Mesendoderm (in vitro differentiated cells): Measurements from ENCODE around the gene TRPC4AP.

ENCODE experiments used
- DNase-seq: peaks from one replicate; pipeline ENCODE4 v3.0.0; 2013
- H2AK5ac ChIP-seq: 2 replicates; pipeline ENCODE4 v1.6.1; 2013; ENCODE audit warnings: low read length, inconsistent platforms
- H2BK120ac ChIP-seq: 2 replicates; pipeline ENCODE4 v1.6.1; 2013; ENCODE audit warnings: low read depth, mild to moderate bottlenecking, low read length, moderate library complexity, mixed read lengths
- H2BK15ac ChIP-seq: replicated peaks from 2 replicates; pipeline ENCODE4 v1.6.1; 2013; ENCODE audit warnings: low read depth, mild to moderate bottlenecking, moderate library complexity
- H2BK5ac ChIP-seq: 2 replicates; pipeline ENCODE4 v1.6.1; 2013; ENCODE audit warnings: low read length, inconsistent platforms
- H3K18ac ChIP-seq: 2 replicates; pipeline ENCODE4 v1.6.1; 2013; ENCODE audit warnings: mild to moderate bottlenecking, low read length, mixed read lengths
- H3K23ac ChIP-seq: one replicate; pipeline ENCODE4 v1.6.1; 2013; ENCODE audit warnings: low read length
- H3K27ac ChIP-seq: 2 replicates; pipeline ENCODE4 v1.5.1; 2013; ENCODE audit warnings: low read depth, mild to moderate bottlenecking, inconsistent platforms, low read length, moderate library complexity
- H3K27me3 ChIP-seq: 2 replicates; pipeline ENCODE4 v1.6.1; 2013; ENCODE audit warnings: low read length, control low read depth, mild to moderate bottlenecking, inconsistent platforms; ENCODE audit not compliant: insufficient read depth, poor library complexity
- H3K36me3 ChIP-seq: 2 replicates; pipeline ENCODE4 v1.6.1; 2013; ENCODE audit warnings: low read length, inconsistent platforms; ENCODE audit not compliant: control insufficient read depth, insufficient read depth
- H3K4ac ChIP-seq: one replicate; pipeline ENCODE4 v1.6.1; 2013; ENCODE audit warnings: low read depth, mild to moderate bottlenecking, low read length, moderate library complexity
- H3K4me1 ChIP-seq: 2 replicates; pipeline ENCODE4 v1.6.1; 2013; ENCODE audit warnings: low read depth, low read length, inconsistent platforms; ENCODE audit not compliant: control insufficient read depth
- H3K4me2 ChIP-seq: 2 replicates; pipeline ENCODE4 v1.6.1; 2013; ENCODE audit warnings: low read length
- H3K4me3 ChIP-seq: 2 replicates; pipeline ENCODE4 v1.5.1; 2013; ENCODE audit warnings: mild to moderate bottlenecking, low read length
- H3K56ac ChIP-seq: one replicate; pipeline ENCODE4 v1.6.1; 2013; ENCODE audit warnings: low read length
- H3K79me1 ChIP-seq: 2 replicates; pipeline ENCODE4 v1.6.1; 2013; ENCODE audit warnings: low read length, inconsistent platforms
- H3K79me2 ChIP-seq: 2 replicates; pipeline ENCODE4 v1.6.1; 2013; ENCODE audit warnings: mild to moderate bottlenecking, low read length; ENCODE audit not compliant: control insufficient read depth, insufficient read depth
- H3K9ac ChIP-seq: 2 replicates; pipeline ENCODE4 v1.6.1; 2013; ENCODE audit warnings: low read length, inconsistent platforms
- H4K5ac ChIP-seq: one replicate; pipeline ENCODE4 v1.6.1; 2013; ENCODE audit warnings: low read length
- H4K8ac ChIP-seq: one replicate; pipeline ENCODE4 v1.6.1; 2013; ENCODE audit warnings: low read depth, mild to moderate bottlenecking, control low read depth, low read length, moderate library complexity
- WGBS: extraction: QIAGEN DNeasy Blood & Tissue Kit; methylation state at CpG from one replicate; pipeline ENCODE4 v1.1.7; 2013; ENCODE audit warnings: low lambda C conversion rate, missing lambda C conversion rate; ENCODE audit not compliant: insufficient coverage; ENCODE audit errors: extremely low coverage; 5-methylcytosine and 5-hydroxymethylcytosine counted together

Gene TRPC4AP

DNA sequence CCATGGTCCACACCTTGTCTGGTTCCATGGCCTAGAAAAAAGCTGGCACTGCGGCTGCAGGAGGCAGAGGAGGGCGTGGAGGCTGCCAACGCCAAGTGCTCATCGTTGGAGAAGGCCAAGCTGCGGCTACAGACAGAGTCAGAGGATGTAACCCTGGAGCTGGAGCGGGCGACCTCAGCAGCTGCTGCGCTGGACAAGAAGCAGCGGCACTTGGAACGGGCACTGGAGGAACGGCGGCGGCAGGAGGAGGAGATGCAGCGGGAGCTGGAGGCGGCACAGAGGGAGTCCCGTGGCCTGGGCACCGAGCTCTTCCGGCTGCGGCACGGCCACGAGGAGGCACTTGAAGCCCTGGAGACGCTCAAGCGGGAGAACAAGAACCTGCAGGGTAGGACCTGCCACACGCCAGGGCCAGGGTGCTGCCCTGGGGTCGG, 93.6 kb downstream of the TRPC4AP start:
- Histone ChIP-seq H3K4ac (no peak overlapping the region), H3K4me2 (no peak overlapping the region), H3K56ac (no peak overlapping the region), H3K9ac (no peak overlapping the region), H4K5ac (no peak overlapping the region), H2AK5ac (no peak overlapping the region), H3K4me3 (no peak overlapping the region), H2BK15ac (no peak overlapping the region), H3K4me1 (no peaks in the 10 kb centered on the region), H3K36me3 (peaks cover 8% of the 10 kb centered on the region), H3K23ac (no peak overlapping the region), H2BK120ac (no peak overlapping the region), H3K79me1 (no peaks in the 10 kb centered on the region), H3K27ac (no peak overlapping the region), H3K18ac (no peak overlapping the region), H4K8ac (no peak overlapping the region), H2BK5ac (no peak overlapping the region), H3K79me2 (no peaks in the 10 kb centered on the region), H3K27me3 (no peaks in the 10 kb centered on the region)
- no peak for DNase-seq
- no CpG with 5 or more reads among the region's 25 CpGs for WGBS

DNA sequence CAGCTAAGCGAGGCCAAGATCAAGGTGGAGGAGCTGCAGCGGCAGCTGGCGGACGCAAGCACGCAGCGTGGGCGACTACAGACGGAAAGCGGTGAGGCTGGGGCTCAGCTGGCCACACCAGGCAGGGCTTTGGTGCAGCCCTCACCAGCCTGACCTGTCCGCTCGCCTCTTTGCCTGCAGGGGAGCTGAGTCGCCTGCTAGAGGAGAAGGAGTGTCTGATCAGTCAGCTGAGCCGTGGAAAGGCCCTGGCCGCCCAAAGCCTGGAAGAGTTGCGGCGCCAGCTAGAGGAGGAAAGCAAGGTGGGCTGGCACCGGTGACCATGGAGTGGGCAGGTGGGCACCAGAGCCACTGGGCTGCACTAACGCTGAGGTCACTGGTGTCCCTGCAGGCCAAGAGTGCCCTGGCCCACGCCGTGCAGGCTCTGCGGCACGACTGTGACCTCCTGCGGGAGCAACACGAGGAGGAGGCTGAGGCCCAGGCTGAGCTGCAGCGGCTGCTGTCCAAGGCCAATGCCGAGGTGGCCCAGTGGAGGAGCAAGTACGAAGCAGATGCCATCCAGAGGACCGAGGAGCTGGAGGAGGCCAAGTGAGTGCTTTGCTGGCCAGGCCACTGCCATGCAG, 94.2 kb downstream of the TRPC4AP start:
- Histone ChIP-seq H3K4me2 (no peak overlapping the region), H2BK15ac (no peak overlapping the region), H4K5ac (no peak overlapping the region), H3K18ac (no peak overlapping the region), H3K4ac (no peak overlapping the region), H2AK5ac (no peak overlapping the region), H3K4me3 (no peak overlapping the region), H2BK120ac (no peak overlapping the region), H3K79me1 (no peaks in the 10 kb centered on the region), H3K79me2 (no peaks in the 10 kb centered on the region), H3K23ac (no peak overlapping the region), H3K4me1 (no peaks in the 10 kb centered on the region), H3K9ac (no peak overlapping the region), H3K27me3 (no peaks in the 10 kb centered on the region), H3K56ac (no peak overlapping the region), H3K27ac (no peak overlapping the region), H4K8ac (no peak overlapping the region), H3K36me3 (peaks cover 8% of the 10 kb centered on the region), H2BK5ac (no peak overlapping the region)
- WGBS: no CpG with 5 or more reads among the region's 28 CpGs
- DNase-seq: peak; percentile 29

DNA sequence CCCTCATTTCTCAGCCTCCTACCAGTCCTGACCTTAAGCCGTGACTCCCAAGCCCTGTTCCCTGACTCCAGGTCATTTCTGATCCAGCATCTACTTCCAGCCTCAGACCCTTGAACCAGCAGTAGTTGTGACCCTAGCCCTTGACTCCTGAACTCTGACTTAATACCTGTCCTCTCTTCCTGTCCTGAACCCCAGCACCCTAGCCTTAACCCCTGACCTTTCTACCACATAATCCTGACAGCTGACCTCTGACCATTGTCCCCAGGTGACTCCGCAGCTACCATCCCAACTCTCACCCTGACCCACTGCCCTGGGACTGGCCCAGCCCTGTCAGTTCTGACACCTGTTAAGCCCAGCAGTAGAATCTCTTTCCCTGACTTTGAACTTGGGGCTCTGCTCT, 94.8 kb downstream of the TRPC4AP start:
- Histone ChIP-seq H3K23ac (no peak overlapping the region), H3K18ac (no peak overlapping the region), H3K4me3 (no peak overlapping the region)

DNA sequence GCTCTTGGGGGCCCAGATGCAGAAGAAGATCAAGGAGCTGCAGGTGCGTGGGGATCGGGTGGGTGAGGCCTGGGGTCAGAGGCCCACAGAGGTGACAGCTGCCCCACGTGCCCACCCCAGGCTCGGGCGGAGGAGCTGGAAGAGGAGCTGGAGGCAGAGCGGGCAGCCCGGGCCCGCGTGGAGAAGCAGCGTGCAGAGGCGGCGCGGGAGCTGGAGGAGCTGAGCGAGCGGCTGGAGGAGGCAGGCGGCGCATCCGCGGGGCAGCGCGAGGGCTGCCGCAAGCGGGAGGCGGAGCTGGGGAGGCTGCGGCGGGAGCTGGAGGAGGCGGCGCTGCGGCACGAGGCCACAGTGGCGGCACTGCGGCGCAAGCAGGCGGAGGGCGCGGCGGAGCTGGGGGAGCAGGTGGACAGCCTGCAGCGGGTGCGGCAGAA, 95.5 kb downstream of the TRPC4AP start:
- H4K8ac ChIP-seq: no peak overlapping the region
- peaks cover 6% of the 10 kb centered on the region for H3K36me3 ChIP-seq
- no peak overlapping the region for H3K4me3 ChIP-seq
- H3K27me3 ChIP-seq: no peaks in the 10 kb centered on the region
- WGBS: no CpG with 5 or more reads among the region's 39 CpGs
- no peak overlapping the region for H3K23ac ChIP-seq
- no peak overlapping the region for H3K27ac ChIP-seq
- no peak overlapping the region for H3K56ac ChIP-seq
- no peak overlapping the region for H3K4me2 ChIP-seq
- no peak overlapping the region for H2BK5ac ChIP-seq
- no peak overlapping the region for H3K4ac ChIP-seq
- no peak overlapping the region for H2AK5ac ChIP-seq
- no peaks in the 10 kb centered on the region for H3K4me1 ChIP-seq
- no peak overlapping the region for H4K5ac ChIP-seq
- no peaks in the 10 kb centered on the region for H3K79me1 ChIP-seq
- DNase-seq: no peak
- no peaks in the 10 kb centered on the region for H3K79me2 ChIP-seq
- no peak overlapping the region for H3K18ac ChIP-seq
- H2BK15ac ChIP-seq: no peak overlapping the region
- H2BK120ac ChIP-seq: no peak overlapping the region
- no peak overlapping the region for H3K9ac ChIP-seq

More for the DNA sequence above, 94.8 kb downstream of the TRPC4AP start:
- no CpG with 5 or more reads among the region's 2 CpGs for WGBS
- Histone ChIP-seq H2BK15ac (no peak overlapping the region), H2AK5ac (no peak overlapping the region), H3K36me3 (peaks cover 6% of the 10 kb centered on the region), H3K4me2 (no peak overlapping the region), H4K8ac (no peak overlapping the region), H3K9ac (no peak overlapping the region), H3K27me3 (no peaks in the 10 kb centered on the region), H3K27ac (no peak overlapping the region), H2BK120ac (no peak overlapping the region), H4K5ac (no peak overlapping the region), H3K79me2 (no peaks in the 10 kb centered on the region), H3K4ac (no peak overlapping the region), H3K56ac (no peak overlapping the region), H2BK5ac (no peak overlapping the region), H3K79me1 (no peaks in the 10 kb centered on the region), H3K4me1 (no peaks in the 10 kb centered on the region)
- DNase-seq: no peak

DNA sequence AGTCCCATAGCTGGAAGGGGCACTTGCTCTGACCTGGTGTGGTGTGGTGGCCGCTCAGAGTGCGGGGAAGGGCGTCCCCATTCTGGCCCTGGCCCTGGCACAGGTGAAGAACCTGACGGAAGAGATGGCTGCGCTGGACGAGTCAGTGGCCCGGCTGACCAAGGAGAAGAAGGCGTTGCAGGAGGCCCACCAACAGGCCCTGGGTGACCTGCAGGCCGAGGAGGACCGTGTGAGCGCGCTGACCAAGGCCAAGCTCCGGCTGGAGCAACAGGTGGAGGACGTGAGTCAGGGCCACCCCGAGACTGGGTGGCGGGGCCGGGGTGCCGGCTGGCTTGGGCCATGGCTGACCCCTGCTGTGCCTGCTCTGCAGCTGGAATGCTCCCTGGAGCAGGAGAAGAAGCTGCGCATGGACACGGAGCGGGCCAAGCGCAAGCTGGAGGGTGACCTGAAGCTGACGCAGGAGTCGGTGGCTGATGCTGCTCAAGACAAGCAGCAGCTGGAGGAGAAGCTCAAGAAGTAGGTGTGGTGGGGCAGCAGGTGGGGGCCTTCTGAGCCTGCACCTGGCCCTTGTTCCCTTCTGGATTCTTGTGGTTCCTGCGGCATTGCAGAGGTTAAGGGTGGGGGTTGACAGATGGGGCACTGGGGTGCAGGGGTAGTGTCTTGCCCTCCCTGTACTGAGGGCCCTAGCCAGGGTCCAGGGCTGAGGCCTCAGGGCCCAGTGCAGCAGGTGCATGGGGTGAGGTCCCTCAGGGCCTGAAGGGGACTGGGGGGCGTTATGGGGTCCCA, 96.2 kb downstream of the TRPC4AP start:
- Histone ChIP-seq H4K8ac (no peak overlapping the region), H3K27me3 (no peaks in the 10 kb centered on the region), H3K18ac (no peak overlapping the region), H3K79me1 (no peaks in the 10 kb centered on the region), H3K4me2 (no peak overlapping the region), H3K9ac (no peak overlapping the region), H3K4me1 (no peaks in the 10 kb centered on the region), H2AK5ac (no peak overlapping the region), H3K56ac (no peak overlapping the region), H2BK120ac (no peak overlapping the region), H3K4me3 (no peak overlapping the region), H3K36me3 (peaks cover 4% of the 10 kb centered on the region), H2BK5ac (no peak overlapping the region), H4K5ac (no peak overlapping the region), H3K4ac (no peak overlapping the region), H3K79me2 (no peaks in the 10 kb centered on the region), H2BK15ac (no peak overlapping the region), H3K27ac (no peak overlapping the region), H3K23ac (no peak overlapping the region)
- no CpG with 5 or more reads among the region's 26 CpGs for WGBS
- DNase-seq: no peak
